Measurements from ENCODE around the gene MSL1. TPM values are rescaled to one million over a fixed set of nuclear protein-coding genes. Genes with fewer than 3 reads are reported as not detected.

Gene MSL1
- total RNA-seq, 1 donor from 2014 or later = 39.8 TPM

DNA sequence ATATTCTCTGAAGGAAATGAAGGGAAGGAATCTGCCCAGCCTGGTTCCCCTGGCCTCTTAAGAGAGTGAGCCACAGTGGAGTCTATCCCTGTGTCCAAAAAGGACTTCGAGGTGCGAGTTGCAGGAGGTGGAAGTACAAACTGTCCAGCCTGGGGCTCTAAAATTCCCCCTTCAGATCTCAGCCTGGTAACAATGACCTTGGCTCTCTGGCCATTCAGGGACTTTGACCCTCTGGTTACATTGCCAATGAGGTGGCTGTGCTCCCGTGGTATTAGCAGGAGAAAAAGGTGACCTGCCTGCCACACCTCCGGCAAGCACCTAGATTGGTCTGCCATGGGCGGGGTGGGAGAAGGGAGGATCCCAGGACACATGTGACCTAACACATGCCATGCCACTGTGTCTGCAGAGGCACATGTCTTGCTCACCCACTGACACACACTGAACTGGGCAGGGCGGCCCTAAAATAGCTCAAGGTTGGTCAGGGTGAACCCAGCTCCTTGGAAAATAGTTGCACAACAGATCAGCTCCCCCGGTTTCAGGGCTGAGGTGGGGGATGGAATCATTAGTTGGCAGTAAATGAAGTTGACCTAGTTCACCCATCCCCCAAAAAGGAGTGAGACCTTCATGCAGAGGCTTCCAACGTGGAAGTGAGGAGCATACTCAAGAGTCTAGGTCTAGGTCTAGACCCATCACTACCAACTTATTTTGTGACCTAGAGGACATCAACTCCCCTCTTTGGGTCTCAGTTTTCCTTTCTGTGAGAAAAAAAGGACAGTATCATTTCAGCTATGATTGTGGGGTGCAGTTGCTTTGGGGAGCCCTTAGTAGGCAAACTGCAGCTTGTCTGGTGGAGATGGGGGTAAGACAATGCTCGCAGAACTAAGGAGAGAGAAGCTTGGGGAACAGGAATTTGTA is 23.6 kb upstream of the MSL1 start:
- peaks cover 46% of the 10 kb centered on the region for H3K36me3 ChIP-seq

DNA sequence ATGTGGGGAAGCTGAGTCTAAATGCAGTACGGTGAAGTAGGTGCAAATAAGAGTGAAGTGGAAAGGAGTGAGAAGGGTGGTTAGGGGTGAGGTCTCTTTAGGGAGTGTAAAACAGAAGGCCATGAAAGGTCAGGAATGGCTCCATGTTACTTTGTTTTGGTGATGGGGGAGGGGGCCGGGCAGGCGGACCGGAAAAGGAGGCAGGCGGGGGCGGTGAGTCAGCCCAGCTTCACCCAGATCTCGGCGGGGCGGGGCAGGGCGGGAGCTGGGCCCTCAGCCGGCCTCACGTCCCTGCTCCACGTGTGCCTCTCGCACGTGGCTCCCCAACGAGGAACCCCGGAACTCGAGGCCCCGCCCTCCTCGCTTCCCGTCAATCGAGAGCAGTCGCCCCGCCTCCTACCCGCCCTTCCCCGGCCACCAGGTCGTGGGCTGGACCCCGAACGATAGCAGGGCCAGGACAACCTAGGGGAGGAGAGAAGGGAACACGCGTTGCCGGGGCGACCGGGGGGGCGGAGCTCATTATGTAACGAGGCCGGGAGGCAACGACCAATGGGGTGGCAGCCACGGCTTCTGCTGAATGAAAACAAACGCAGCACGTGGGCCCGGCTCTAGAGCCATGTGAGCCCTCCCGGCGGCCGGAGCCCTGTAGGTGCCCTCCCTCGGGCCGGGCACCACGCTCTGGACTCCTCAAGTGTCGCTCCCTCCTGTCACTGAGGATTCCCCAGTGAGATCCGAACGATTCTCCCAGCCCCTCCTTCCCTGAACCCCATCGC is 22.7 kb upstream of the MSL1 start:
- H3K9me3 ChIP-seq (replicated peaks) = no peaks in the 10 kb centered on the region
- peak overlapping the region; percentile 98 for H3K4me3 ChIP-seq
- peak overlapping the region; percentile 100 for H3K27ac ChIP-seq (replicated peaks)
- H3K4me1 ChIP-seq = peaks cover 90% of the 10 kb centered on the region
- H3K27me3 ChIP-seq (ENCODE audit: low read depth) = no peaks in the 10 kb centered on the region
- peaks cover 37% of the 10 kb centered on the region for H3K36me3 ChIP-seq
- DNase-seq = peak; percentile 100
- intact Hi-C loops (cut with micrococcal nuclease) = no loop called here
- TF ChIP-seq, protein P1, sequence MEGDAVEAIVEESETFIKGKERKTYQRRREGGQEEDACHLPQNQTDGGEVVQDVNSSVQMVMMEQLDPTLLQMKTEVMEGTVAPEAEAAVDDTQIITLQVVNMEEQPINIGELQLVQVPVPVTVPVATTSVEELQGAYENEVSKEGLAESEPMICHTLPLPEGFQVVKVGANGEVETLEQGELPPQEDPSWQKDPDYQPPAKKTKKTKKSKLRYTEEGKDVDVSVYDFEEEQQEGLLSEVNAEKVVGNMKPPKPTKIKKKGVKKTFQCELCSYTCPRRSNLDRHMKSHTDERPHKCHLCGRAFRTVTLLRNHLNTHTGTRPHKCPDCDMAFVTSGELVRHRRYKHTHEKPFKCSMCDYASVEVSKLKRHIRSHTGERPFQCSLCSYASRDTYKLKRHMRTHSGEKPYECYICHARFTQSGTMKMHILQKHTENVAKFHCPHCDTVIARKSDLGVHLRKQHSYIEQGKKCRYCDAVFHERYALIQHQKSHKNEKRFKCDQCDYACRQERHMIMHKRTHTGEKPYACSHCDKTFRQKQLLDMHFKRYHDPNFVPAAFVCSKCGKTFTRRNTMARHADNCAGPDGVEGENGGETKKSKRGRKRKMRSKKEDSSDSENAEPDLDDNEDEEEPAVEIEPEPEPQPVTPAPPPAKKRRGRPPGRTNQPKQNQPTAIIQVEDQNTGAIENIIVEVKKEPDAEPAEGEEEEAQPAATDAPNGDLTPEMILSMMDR (IDR thresholded peaks at IDR 0.05; ENCODE audit: borderline replicate concordance) = no peak

More for the DNA sequence above, 23.6 kb upstream of the MSL1 start:
- TF ChIP-seq, protein P1 (IDR thresholded peaks at IDR 0.05; ENCODE audit: borderline replicate concordance) = no peak
- peak; percentile 72 for DNase-seq
- H3K27me3 ChIP-seq (ENCODE audit: low read depth) = no peaks in the 10 kb centered on the region
- no peaks in the 10 kb centered on the region for H3K9me3 ChIP-seq (replicated peaks)
- H3K27ac ChIP-seq (replicated peaks) = peak overlapping the region; percentile 100
- H3K4me1 ChIP-seq = peaks cover 90% of the 10 kb centered on the region
- H3K4me3 ChIP-seq = peak overlapping the region; percentile 98
- intact Hi-C loops (cut with micrococcal nuclease) = no loop called here

DNA sequence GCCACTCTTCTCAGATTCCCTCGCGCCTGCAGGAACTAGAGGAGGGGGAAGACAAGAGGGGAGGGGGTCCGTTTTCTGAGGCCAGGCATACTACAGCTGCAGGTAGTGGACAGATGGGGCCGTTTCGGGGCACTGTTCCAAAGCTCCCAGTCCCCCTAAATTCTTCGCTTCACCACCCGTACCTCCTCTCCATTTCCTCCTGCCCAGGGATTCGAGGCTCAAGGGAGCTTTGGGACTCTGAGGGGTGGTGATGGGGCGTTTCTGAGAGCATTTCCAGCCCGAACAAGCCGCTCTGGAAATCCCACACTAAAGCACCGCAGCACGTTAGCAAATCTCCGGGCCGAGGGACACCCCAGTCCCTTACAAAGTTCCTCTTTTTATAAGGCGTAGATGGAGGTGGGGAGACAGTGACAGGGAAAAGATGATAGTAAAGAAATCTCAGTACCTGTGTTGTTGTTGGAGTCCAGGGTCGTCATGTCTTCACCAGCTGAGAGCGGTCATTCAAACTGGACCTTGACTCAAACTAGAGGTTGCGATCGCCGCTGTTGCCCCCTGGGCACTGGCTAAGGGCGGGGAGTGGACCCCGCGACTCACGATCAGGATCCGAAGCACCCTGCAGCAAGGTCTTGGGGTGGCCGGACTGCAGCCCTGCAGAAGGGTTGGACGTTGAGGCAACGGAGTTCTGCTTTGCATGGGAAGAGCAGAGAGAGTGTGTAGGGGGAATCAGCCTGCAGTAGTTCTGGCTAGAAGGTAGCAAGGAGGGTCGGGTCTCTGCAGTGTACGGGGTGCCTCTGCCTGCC is 22.0 kb upstream of the MSL1 start:
- intact Hi-C loops (cut with micrococcal nuclease) = no loop called here
- Histone ChIP-seq H3K9me3 (replicated peaks) (no peaks in the 10 kb centered on the region), H3K36me3 (peaks cover 29% of the 10 kb centered on the region), H3K4me3 (peak overlapping the region; percentile 98), H3K27me3 (ENCODE audit: low read depth) (no peaks in the 10 kb centered on the region), H3K27ac (replicated peaks) (peak overlapping the region; percentile 100), H3K4me1 (peaks cover 90% of the 10 kb centered on the region)
- TF ChIP-seq, protein P1 (IDR thresholded peaks at IDR 0.05; ENCODE audit: borderline replicate concordance) = no peak
- no peak for DNase-seq

DNA sequence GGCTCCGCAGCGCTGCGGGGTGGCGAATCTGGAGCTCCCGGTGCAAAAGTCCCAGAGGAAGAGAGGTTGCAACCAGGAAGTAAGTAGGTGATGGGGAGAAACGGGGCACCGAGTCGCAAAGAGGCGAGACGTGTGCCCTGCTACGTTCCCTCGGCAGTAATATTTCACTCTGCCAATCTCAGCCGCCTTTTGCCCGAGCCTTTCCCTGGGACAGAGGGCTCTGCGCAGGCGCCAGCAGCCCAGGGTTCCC is 21.4 kb upstream of the MSL1 start, which contains the start of gene NR1D1:
Gene NR1D1, minus strand, starts transcription at position 171 of the 250 bp plus-strand sequence. CDS start 495 bp downstream, outside the sequence.
- Histone ChIP-seq H3K27ac (replicated peaks) (peak within 1 kb of the TSS; percentile 100), H3K27me3 (ENCODE audit: low read depth) (no peaks in the 10 kb centered on the region), H3K4me3 (peak within 1 kb of the TSS; percentile 98), H3K9me3 (replicated peaks) (no peaks in the 10 kb centered on the region), H3K36me3 (peaks cover 24% of the 10 kb centered on the region), H3K4me1 (peaks cover 90% of the 10 kb centered on the region)
- DNase-seq = no peak
- TF ChIP-seq, protein P1 (IDR thresholded peaks at IDR 0.05; ENCODE audit: borderline replicate concordance) = no peak
- intact Hi-C loops (cut with micrococcal nuclease) = no loop called here
